ENCODE results near the gene LRP1B. TPM values are rescaled to one million over a fixed set of nuclear protein-coding genes. Genes with fewer than 3 reads are reported as not detected.
"Not testable (repeated sequence)": the region's sequence is repeated elsewhere in the genome, so short reads cannot be mapped to it uniquely, and the experiment has no call there.

LRP1B gene
- total RNA-seq, 2 donors from 2014 or later: 0.02 TPM; not detected in 1

DNA sequence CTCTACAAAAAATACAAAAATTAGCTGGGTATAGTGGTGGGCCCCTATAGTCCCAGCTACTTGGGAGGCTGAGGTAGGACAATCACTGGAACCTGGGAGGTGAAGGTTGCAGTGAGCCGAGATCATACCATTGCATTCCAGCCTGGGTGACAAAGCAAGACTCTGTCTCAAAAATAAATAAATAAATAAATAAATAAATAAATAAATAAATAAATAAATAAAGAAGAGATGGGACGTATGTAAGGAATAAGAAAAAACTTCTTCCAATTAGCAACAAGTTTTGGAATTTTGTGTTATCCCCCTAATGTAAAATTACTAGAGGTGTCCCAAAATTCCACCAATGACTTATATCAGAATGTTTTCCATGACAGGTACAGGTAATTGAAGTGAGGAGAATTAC is 961.7 kb downstream of the LRP1B start:
- not testable (repeated sequence) for H3K4me3 Mint-ChIP-seq; H3K27me3 Mint-ChIP-seq; DNase-seq; H3K36me3 Mint-ChIP-seq (ENCODE audit: low read depth); ATAC-seq; H3K9me3 ChIP-seq (ENCODE audit: control insufficient read depth, low read length, poor library complexity, severe bottlenecking); H3K4me1 Mint-ChIP-seq; H3K27ac Mint-ChIP-seq

DNA sequence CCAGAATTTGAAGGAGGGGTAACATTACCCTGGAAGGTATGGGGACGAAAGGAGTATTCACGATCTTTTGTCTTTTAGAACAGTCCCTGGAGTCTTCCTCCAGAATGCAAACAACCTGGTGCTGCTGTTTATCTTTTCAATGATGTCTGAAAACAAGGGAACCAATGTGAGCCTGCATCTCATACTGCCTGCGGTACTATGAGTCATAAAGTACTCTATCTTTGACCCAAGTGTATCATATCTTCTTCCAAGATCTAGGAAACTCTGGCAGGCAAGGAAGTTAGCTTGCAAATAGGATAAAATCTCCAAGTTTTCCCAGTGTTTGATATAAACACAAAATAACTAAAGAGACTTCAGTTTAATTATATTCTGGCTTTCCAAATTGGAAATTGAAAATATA is 968.5 kb downstream of the LRP1B start:
- H3K4me3 Mint-ChIP-seq: no peak overlapping the region
- H3K36me3 Mint-ChIP-seq (ENCODE audit: low read depth): no peaks in the 10 kb centered on the region
- no peaks in the 10 kb centered on the region for H3K4me1 Mint-ChIP-seq
- H3K27ac Mint-ChIP-seq: no peak overlapping the region
- H3K27me3 Mint-ChIP-seq: no peaks in the 10 kb centered on the region
- no peak for DNase-seq
- H3K9me3 ChIP-seq (ENCODE audit: control insufficient read depth, low read length, poor library complexity, severe bottlenecking): no peaks in the 10 kb centered on the region
- ATAC-seq: no peak

DNA sequence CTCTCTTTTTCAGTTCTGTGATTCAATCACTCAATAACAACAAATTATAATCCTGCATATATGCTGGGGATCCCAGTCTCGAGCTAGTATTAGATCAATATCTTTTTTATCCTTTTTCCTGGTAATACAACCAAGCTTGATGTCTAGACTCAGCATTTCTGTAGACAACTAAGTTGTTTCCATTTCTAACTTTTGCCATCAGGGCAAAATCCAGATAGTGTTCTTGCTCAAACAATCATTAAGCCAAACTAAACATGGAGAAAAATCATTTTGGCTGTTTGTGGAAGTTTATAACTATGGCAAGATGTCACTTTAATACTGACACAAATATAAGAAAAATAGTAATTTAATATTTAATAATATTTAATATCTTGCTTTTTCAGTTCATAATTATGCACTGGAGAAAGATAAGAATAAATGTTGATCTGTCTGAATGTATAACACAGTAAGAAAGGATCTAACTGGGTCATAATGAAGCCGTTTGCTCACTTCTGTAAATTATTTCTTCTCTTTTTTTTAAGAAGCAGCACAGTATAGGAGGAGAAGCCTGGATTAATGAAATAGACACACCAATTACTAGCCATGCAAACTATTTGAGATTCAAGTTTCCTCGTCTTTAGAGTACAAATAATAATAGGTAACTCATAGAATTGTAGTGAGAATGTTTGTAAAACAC is 979.1 kb downstream of the LRP1B start:
- no peak for ATAC-seq
- no peak overlapping the region for H3K27ac Mint-ChIP-seq
- H3K4me3 Mint-ChIP-seq: no peak overlapping the region
- H3K27me3 Mint-ChIP-seq: no peaks in the 10 kb centered on the region
- no peaks in the 10 kb centered on the region for H3K4me1 Mint-ChIP-seq
- no peaks in the 10 kb centered on the region for H3K9me3 ChIP-seq (ENCODE audit: control insufficient read depth, low read length, poor library complexity, severe bottlenecking)
- H3K36me3 Mint-ChIP-seq (ENCODE audit: low read depth): no peaks in the 10 kb centered on the region
- no peak for DNase-seq

DNA sequence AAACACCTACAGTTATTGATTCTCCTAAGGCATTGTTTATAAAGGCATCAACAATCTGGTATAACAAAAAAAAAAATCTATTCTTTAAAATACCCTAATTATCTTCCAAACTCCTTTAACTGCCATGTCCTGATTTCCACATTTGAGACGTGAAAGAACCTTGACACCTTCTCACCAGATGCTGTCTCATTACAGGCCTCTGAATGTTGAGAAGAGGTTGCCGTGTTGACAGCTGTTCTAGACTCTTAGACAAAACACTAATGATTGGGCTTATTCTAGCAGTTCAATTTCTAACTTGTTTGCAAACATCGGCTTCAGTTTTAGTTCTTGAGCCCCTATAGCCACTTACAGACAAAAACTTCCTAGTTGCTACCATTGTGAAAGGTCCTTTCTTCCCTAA is 988.8 kb downstream of the LRP1B start:
- Mint-ChIP-seq H3K4me1 (no peaks in the 10 kb centered on the region), H3K4me3 (no peak overlapping the region), H3K36me3 (ENCODE audit: low read depth) (no peaks in the 10 kb centered on the region), H3K27me3 (no peaks in the 10 kb centered on the region), H3K27ac (no peak overlapping the region)
- DNase-seq (no peak), ATAC-seq (no peak)
- no peaks in the 10 kb centered on the region for H3K9me3 ChIP-seq (ENCODE audit: control insufficient read depth, low read length, poor library complexity, severe bottlenecking)

DNA sequence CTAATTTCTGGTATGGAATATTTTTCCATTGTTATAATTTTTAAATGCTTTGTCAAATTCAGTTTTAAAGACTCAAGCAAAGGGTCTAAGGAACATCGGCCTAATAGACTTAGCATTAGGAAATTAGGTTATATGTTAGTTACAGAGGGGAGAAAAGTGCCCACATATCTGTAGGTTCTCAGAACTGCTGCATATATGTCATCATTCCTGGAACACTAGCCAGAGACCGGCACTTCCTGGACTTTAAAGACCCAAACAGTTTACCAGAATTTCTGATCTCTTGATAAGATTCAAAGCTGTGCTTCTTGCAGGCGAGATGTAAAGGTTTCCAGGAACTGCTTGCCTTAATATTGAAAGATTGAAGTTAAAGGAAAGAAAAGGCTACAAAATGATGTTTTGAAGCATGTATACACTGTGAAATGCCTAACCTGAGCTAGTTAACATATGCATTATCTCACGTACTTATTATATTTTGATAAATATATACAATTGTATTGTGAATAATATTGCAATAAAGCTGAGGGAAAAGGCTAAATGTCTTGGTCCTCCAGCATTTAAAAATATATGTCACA is 993.6 kb downstream of the LRP1B start:
- ATAC-seq: no peak
- H3K4me3 Mint-ChIP-seq: no peak overlapping the region

DNA sequence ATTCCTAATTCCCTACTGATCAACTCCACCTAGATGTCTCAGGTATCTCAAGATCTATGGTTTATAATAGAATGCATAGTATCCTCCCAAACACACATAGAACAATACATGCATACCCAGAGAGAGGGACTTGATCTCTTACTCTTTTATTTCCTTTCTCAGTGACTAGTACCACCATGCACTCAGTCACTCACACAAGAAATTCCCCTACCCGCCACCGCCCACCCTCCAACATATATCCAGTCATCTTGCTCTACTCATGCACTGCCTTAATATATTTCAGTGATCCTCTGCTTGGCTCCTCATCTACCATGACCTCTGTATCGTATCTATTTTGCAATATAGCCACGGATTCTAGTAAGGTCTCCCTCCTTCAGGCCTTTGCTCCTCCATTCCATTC is 996.9 kb downstream of the LRP1B start:
- Mint-ChIP-seq H3K4me1 (no peaks in the 10 kb centered on the region), H3K27me3 (no peaks in the 10 kb centered on the region), H3K27ac (no peak overlapping the region), H3K36me3 (ENCODE audit: low read depth) (no peaks in the 10 kb centered on the region), H3K4me3 (no peak overlapping the region)
- no peaks in the 10 kb centered on the region for H3K9me3 ChIP-seq (ENCODE audit: control insufficient read depth, low read length, poor library complexity, severe bottlenecking)
- no peak for ATAC-seq
- no peak for DNase-seq

More for the DNA sequence above, 993.6 kb downstream of the LRP1B start:
- H3K36me3 Mint-ChIP-seq (ENCODE audit: low read depth): no peaks in the 10 kb centered on the region
- no peak for DNase-seq
- no peaks in the 10 kb centered on the region for H3K4me1 Mint-ChIP-seq
- H3K27me3 Mint-ChIP-seq: no peaks in the 10 kb centered on the region
- H3K9me3 ChIP-seq (ENCODE audit: control insufficient read depth, low read length, poor library complexity, severe bottlenecking): no peaks in the 10 kb centered on the region
- no peak overlapping the region for H3K27ac Mint-ChIP-seq

DNA sequence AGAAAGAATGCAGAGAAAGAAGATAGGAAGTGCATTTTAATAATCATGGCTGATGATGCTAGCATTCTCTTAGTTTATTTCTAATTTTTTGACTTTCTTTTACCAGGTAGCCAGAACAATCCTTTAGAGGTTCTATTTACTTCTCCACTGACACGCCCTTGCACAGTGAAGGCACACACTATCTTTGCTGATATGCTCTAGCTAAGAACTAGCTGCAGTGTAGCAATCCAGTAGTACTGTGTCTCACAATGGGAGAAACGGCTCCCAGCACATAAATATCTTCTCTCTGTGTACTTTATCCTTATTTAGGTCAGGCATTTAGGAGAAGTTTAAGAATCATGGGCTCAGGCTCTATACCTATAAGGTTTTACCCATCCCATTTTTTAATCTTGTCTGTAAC is 1005.4 kb downstream of the LRP1B start:
- DNase-seq: no peak
- Mint-ChIP-seq H3K27me3 (no peaks in the 10 kb centered on the region), H3K36me3 (ENCODE audit: low read depth) (no peaks in the 10 kb centered on the region), H3K27ac (no peak overlapping the region), H3K4me3 (no peak overlapping the region), H3K4me1 (no peaks in the 10 kb centered on the region)
- no peaks in the 10 kb centered on the region for H3K9me3 ChIP-seq (ENCODE audit: control insufficient read depth, low read length, poor library complexity, severe bottlenecking)
- no peak for ATAC-seq

DNA sequence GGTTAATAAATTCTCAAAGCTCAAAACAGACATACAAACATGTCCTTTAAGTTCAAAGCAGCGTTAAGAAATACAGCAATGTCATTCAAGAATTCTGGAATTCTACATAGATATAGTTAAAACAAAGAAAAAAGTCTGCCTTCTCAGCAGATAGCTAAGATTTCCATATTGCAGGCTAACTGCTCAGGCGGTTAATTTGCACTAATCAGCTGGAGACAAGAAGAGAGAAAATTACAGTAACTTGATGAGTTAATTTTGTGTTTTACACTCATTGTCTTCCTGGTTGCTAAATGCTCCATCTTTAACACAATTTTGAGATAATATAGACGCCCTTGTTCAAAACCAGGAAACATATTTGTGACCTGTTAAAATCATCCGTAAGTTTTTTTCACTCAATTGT is 1012.0 kb downstream of the LRP1B start:
- no peaks in the 10 kb centered on the region for H3K4me1 Mint-ChIP-seq
- no peaks in the 10 kb centered on the region for H3K36me3 Mint-ChIP-seq (ENCODE audit: low read depth)
- no peak overlapping the region for H3K4me3 Mint-ChIP-seq
- H3K27ac Mint-ChIP-seq: no peak overlapping the region
- no peaks in the 10 kb centered on the region for H3K9me3 ChIP-seq (ENCODE audit: control insufficient read depth, low read length, poor library complexity, severe bottlenecking)
- no peaks in the 10 kb centered on the region for H3K27me3 Mint-ChIP-seq
- ATAC-seq (no peak), DNase-seq (no peak)

DNA sequence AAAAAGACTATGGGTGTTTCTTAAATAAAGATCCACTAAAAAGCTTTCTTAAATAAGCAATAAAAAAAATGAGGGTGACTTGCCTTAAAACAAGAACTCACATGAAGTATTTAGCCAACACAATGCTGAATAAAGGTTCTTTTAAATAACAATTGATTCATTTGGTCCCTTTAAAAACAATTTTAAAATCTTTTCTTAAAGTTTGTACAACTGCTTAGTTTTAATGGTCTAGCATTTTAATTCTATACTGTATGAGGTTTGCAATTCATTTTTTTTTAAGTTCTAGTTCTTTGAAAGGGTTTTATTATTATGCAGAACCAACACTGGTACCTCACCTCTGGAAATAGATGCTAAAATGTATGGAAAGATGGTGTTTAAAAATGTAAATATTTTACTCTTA is 1017.5 kb downstream of the LRP1B start:
- ATAC-seq (no peak), DNase-seq (no peak)
- Mint-ChIP-seq H3K36me3 (ENCODE audit: low read depth) (no peaks in the 10 kb centered on the region), H3K4me1 (no peaks in the 10 kb centered on the region), H3K27me3 (no peaks in the 10 kb centered on the region), H3K27ac (no peak overlapping the region), H3K4me3 (no peak overlapping the region)
- no peaks in the 10 kb centered on the region for H3K9me3 ChIP-seq (ENCODE audit: control insufficient read depth, low read length, poor library complexity, severe bottlenecking)

DNA sequence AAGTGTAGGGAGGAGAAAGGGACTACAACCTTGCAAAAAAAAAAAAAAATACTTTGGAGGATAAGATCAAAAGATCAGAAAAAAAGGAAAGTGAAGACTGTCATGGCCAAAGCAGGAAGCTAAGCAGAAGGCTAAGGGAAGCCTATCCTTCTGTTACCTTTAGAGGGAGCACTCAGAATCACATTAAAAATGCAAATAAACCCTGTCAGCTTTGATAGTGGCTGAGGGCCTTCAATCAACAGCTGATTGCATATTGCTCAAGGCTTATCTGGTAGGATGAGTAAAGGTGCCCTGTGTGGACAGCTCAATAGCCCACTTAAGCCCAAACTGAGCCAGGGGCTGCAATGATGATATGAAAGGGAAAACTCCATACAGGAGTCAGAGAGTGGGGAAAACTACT is 1021.2 kb downstream of the LRP1B start:
- Mint-ChIP-seq H3K4me3 (no peak overlapping the region), H3K4me1 (no peaks in the 10 kb centered on the region), H3K27me3 (no peaks in the 10 kb centered on the region), H3K36me3 (ENCODE audit: low read depth) (no peaks in the 10 kb centered on the region), H3K27ac (no peak overlapping the region)
- ATAC-seq (no peak), DNase-seq (no peak)
- no peaks in the 10 kb centered on the region for H3K9me3 ChIP-seq (ENCODE audit: control insufficient read depth, low read length, poor library complexity, severe bottlenecking)

DNA sequence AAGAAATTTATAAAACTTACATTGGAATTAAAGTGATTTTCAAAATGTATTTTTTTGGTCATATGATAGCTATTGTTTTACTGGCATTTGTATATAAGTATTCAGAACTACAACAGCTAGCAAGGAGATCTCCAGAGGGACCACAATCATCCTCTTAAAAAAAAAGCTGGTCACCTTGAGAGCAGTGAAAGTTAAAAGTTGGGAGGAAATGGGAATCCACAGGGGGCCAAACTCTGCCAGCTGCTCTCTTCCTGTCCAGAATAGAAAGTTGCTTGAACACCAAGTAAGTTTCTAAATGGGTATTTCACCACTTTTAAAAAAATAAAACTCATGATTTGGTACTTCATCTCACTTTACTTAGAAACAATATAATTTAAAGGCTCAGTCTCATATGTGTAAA is 1025.1 kb downstream of the LRP1B start:
- ATAC-seq (no peak), DNase-seq (no peak)
- no peaks in the 10 kb centered on the region for H3K4me1 Mint-ChIP-seq
- no peaks in the 10 kb centered on the region for H3K27me3 Mint-ChIP-seq
- H3K36me3 Mint-ChIP-seq (ENCODE audit: low read depth): no peaks in the 10 kb centered on the region
- H3K9me3 ChIP-seq (ENCODE audit: control insufficient read depth, low read length, poor library complexity, severe bottlenecking): no peaks in the 10 kb centered on the region
- no peak overlapping the region for H3K4me3 Mint-ChIP-seq
- no peak overlapping the region for H3K27ac Mint-ChIP-seq

DNA sequence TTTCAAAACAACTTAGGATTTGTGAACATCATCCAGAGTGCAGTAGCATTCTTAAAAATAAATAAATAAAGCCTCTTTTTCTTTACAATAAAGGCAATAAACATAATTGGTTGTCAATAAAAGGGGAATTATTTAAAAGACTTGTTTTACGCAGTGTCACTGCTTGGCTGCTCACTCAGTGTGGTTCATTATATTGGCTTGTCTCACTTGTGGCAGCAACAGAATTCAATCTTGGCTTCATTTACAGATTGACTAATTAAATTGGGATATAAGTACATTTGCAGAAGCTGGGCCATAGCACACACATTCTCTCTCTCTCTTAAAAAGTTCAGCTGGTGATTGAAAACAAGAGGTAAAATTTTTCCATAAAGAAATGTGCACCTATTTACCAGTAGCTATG is 1027.6 kb downstream of the LRP1B start:
- Mint-ChIP-seq H3K4me1 (no peaks in the 10 kb centered on the region), H3K27ac (no peak overlapping the region), H3K36me3 (ENCODE audit: low read depth) (no peaks in the 10 kb centered on the region), H3K4me3 (no peak overlapping the region), H3K27me3 (no peaks in the 10 kb centered on the region)
- no peaks in the 10 kb centered on the region for H3K9me3 ChIP-seq (ENCODE audit: control insufficient read depth, low read length, poor library complexity, severe bottlenecking)
- ATAC-seq (no peak), DNase-seq (no peak)

DNA sequence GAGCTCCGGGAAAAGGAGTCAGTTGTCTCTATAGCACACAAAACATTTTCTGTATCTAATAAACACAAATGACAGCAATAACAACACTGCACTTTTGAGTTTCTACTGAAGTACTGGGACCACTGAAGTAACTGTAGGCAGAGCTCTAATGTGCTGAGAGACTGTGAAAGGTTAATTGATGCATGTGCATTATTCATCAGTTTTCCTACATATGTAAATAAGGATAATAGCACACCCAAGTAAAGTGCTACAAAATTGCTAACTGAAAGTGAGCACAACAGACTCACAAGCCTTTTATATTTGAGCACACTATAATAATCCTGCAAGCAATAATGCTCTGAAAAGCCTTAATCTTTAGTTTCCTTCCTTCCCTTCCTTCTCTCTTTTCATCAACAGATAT is 1051.6 kb downstream of the LRP1B start:
- H3K27me3 Mint-ChIP-seq: no peaks in the 10 kb centered on the region
- ATAC-seq (no peak), DNase-seq (no peak)
- H3K4me3 Mint-ChIP-seq: no peak overlapping the region
- no peak overlapping the region for H3K27ac Mint-ChIP-seq
- H3K9me3 ChIP-seq (ENCODE audit: control insufficient read depth, low read length, poor library complexity, severe bottlenecking): no peaks in the 10 kb centered on the region
- H3K4me1 Mint-ChIP-seq: no peaks in the 10 kb centered on the region
- H3K36me3 Mint-ChIP-seq (ENCODE audit: low read depth): no peaks in the 10 kb centered on the region

DNA sequence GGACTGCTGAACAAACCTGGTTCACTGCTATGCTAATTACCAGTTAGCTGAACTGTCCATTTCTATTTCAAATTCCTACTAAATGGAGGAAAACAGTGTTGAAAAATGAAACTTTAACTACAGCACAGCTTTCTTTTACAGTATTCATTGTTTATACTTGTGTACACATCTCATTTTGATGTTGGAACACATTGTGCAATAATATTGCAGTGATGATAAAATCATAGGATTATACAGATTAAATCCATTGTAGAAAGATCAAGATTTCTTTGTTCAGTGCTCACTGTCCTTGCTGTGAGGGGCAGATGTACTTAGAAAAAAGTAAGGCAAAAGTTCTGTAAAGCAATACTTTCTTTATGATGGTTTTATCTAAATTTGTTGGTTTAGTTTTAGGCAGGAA is 1055.1 kb downstream of the LRP1B start:
- DNase-seq (no peak), ATAC-seq (no peak)
- Mint-ChIP-seq H3K36me3 (ENCODE audit: low read depth) (no peaks in the 10 kb centered on the region), H3K27me3 (no peaks in the 10 kb centered on the region), H3K4me3 (no peak overlapping the region), H3K27ac (no peak overlapping the region), H3K4me1 (no peaks in the 10 kb centered on the region)
- H3K9me3 ChIP-seq (ENCODE audit: control insufficient read depth, low read length, poor library complexity, severe bottlenecking): no peaks in the 10 kb centered on the region

Measured in T-helper 17 cell (primary cell).